Testis (tissue), 2 donors: ENCODE measurements around the gene RAB28.

Experiments used
- CTCF ChIP-seq, 3 experiments: fragments of 450-650 bp in 2 of 3; fragments of 200-600 bp in 1 of 3; sonication (generic) in 1 of 3; IDR thresholded peaks; one replicate each; pipeline ENCODE4 v1.5.1; 2016 to 2019; ENCODE audit warnings: antibody characterized with exemption in 3 of 3, mild to moderate bottlenecking in 2 of 3, moderate library complexity in 1 of 3
- POLR2A ChIP-seq: fragments of 450-650 bp; IDR thresholded peaks from one replicate; pipeline ENCODE4 v1.6.1; 2017; ENCODE audit warnings: antibody characterized with exemption, mild to moderate bottlenecking, moderate library complexity

GRCh38 chr4:13445841-13446790 is 38.0 kb downstream of the RAB28 start:
- TF ChIP-seq CTCF (IDR thresholded peaks at IDR 0.05) (no peak), POLR2A (no peak)
